HepG2 (cell line): Measurements from ENCODE around the gene OR6C65. TPM values are rescaled to one million over a fixed set of nuclear protein-coding genes. Genes with fewer than 3 reads are reported as not detected.
"Not testable (repeated sequence)": the region's sequence is repeated elsewhere in the genome, so short reads cannot be mapped to it uniquely, and the experiment has no call there.

Source experiments
- ATAC-seq: fragments of 200-7000 bp; cut with Tn5 transposase; 3 replicates; pipeline ENCODE4 v1.9.1; 2020; ENCODE audit warnings: mild to moderate bottlenecking, moderate library complexity
- BruUV-seq: library from RNA; stranded (reverse); fragments of 400-500 nt; replicated peaks from 2 replicates; lab custom pipeline; 2021; lab: Mats Ljungman, UMichigan
- CTCF ChIA-PET: fragments of 300-600 bp; formaldehyde crosslinking; extraction: SDS; loops from one replicate; lab custom pipeline; 2021; ENCODE audit warnings: low total read pairs, inconsistent platforms, low intra/inter-chr PET ratio; lab: Yijun Ruan, JAX
- POLR2A ChIA-PET: fragments of 350-600 bp; sonication (Branson Sonifier 250); formaldehyde crosslinking; loops from one replicate; lab custom pipeline; 2020; ENCODE audit warnings: antibody characterized with exemption, inconsistent platforms; lab: Yijun Ruan, JAX
- DNase-seq: peaks from one replicate; pipeline ENCODE4 v3.0.0-alpha.2; 2015; ENCODE audit warnings: low spot score
- FAIRE-seq: peaks from 3 replicates; lab custom pipeline; 2011; peaks lifted over from hg19 to GRCh38; lab: Jason Lieb, UNC
- H2AFZ ChIP-seq: one replicate; pipeline ENCODE4 v1.6.1; 2011; ENCODE audit warnings: low read length, inconsistent platforms
- H3K27ac ChIP-seq: fragments of 300-600 bp; 3 replicates; pipeline ENCODE4 v1.8.0; 2011; ENCODE audit warnings: mixed run types, mild to moderate bottlenecking, mixed read lengths, low read length, inconsistent platforms; ENCODE audit not compliant: insufficient read depth; ENCODE audit errors: extremely low read length
- H3K27me3 ChIP-seq, 2 experiments: fragments of 200-600 bp in 1 of 2; 2 replicates in 1 of 2; 3 replicates in 1 of 2; pipeline versions ENCODE4 v1.6.0 to v1.8.0; 2011; ENCODE audit warnings: low read length in 2 of 2, mild to moderate bottlenecking in 2 of 2, moderate library complexity in 2 of 2, inconsistent platforms in 1 of 2; ENCODE audit not compliant: insufficient read depth in 2 of 2, control insufficient read depth in 1 of 2
- H3K36me3 ChIP-seq, 2 experiments: fragments of 200-600 bp in 1 of 2; replicated peaks in 1 of 2; 2 replicates in 1 of 2; 3 replicates in 1 of 2; pipeline versions ENCODE4 v1.5.1 to v1.8.0; 2011; ENCODE audit warnings: low read length in 2 of 2, inconsistent platforms in 1 of 2; ENCODE audit not compliant: insufficient read depth in 2 of 2, control insufficient read depth in 1 of 2
- H3K4me1 ChIP-seq: 2 replicates; pipeline ENCODE4 v1.5.1; 2012; ENCODE audit warnings: low read length, inconsistent platforms; ENCODE audit not compliant: insufficient read depth
- H3K4me2 ChIP-seq: 2 replicates; pipeline ENCODE4 v1.6.0; 2011; ENCODE audit warnings: low read depth, low read length, inconsistent platforms
- H3K4me3 ChIP-seq, 3 experiments: fragments of 200-600 bp in 1 of 3; sonication (generic), shearing (Covaris generic) in 1 of 3; replicated peaks in 1 of 3; 2 replicates each; pipeline ENCODE4 v1.5.1; 2011 to 2016; ENCODE audit warnings: low read length in 3 of 3, inconsistent platforms in 2 of 3, low read depth in 2 of 3, mild to moderate bottlenecking in 2 of 3, control low read depth in 1 of 3, mixed read lengths in 1 of 3; ENCODE audit not compliant: insufficient read depth in 1 of 3
- H3K79me2 ChIP-seq: one replicate; pipeline ENCODE4 v1.6.1; 2011; ENCODE audit warnings: low read length, inconsistent platforms; ENCODE audit not compliant: insufficient read depth
- H3K9ac ChIP-seq: 2 replicates; pipeline ENCODE4 v1.6.0; 2011; ENCODE audit warnings: mild to moderate bottlenecking, low read depth, low read length, inconsistent platforms; ENCODE audit not compliant: insufficient read depth
- H3K9me3 ChIP-seq: 2 replicates; pipeline ENCODE4 v1.5.1; 2012; ENCODE audit warnings: mild to moderate bottlenecking, low read length
- H4K20me1 ChIP-seq: 2 replicates; pipeline ENCODE4 v1.6.0; 2011; ENCODE audit warnings: inconsistent platforms, mild to moderate bottlenecking, low read length, moderate library complexity; ENCODE audit not compliant: insufficient read depth
- MAFF ChIP-seq: IDR thresholded peaks from 2 replicates; pipeline ENCODE4 v1.6.1; 2011; ENCODE audit warnings: low read depth, low read length, improper control_type of control experiment
- MAFK ChIP-seq, 2 experiments: IDR thresholded peaks in 1 of 2; conservative IDR thresholded peaks in 1 of 2; 2 replicates each; pipeline ENCODE4 v1.6.1; 2011; ENCODE audit warnings: improper control_type of control experiment in 2 of 2, low read length in 2 of 2
- WGBS: methylation state at CpG from one replicate; pipeline ENCODE4 v1.1.6; 2017; ENCODE audit warnings: low lambda C conversion rate; 5-methylcytosine and 5-hydroxymethylcytosine counted together
- in situ Hi-C: cut with HindIII; loops from 2 replicates; pipeline ENCODE4 v1.10.0; 2017; ENCODE audit warnings: low pct_unique_long_range_greater_than_20kb; ENCODE audit not compliant: extremely low pct_ligation_motif_present
- intact Hi-C: fragments of 100-400 bp; cut with micrococcal nuclease; formaldehyde crosslinking; loops from one replicate; pipeline ENCODE4 v1.10.0; 2022; ENCODE audit not compliant: unreplicated experiment
- polyA plus RNA-seq, 8 experiments: library from polyadenylated mRNA; depleted of rRNA in 3 of 8; stranded (reverse) in 7 of 8; unstranded in 1 of 8; fragments of >200 nt; fragmentation: Illumina TruSeq in 4 of 8; extraction: Trizol in 4 of 8; gene quantifications; 2 replicates each; pipeline versions ENCODE4 v1.2.1 to v1.2.3, GENCODE V29; 2011 to 2016; ENCODE audit warnings: low read depth in 4 of 8, missing spikeins in 1 of 8, mixed read lengths in 1 of 8; ENCODE audit not compliant: insufficient read depth in 1 of 8
- total RNA-seq, 5 experiments: library from RNA; depleted of rRNA; stranded (reverse); fragments of >200 nt; fragmentation: Illumina TruSeq; extraction: Trizol; gene quantifications; 2 replicates each; pipeline ENCODE4 v1.2.3, GENCODE V29; 2016; ENCODE audit warnings: low read depth in 1 of 5

Gene OR6C65
- total and polyA plus RNA-seq, 2 of the 13 experiments (the other 11 are each of a cell fraction or from before 2014, with no cell fraction given) = not detected

DNA sequence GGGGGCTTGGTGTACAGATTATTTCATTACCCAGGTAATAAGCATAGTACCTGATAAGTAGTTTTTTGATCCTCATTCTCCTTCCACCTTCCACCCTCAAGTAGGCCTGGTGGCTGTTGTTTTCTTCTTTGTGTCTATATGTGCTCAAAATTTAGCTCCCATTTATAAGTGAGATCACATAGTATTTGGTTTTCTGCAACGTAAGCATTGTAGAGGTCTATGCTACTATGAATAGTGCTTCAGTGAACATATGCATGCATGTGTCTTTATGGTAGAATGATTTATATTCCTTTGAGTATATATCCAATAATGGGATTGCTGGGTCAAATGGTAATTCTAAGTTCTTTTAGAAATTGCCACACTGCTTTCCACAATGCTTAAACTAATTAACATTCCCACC lies 8.8 kb downstream of the OR6C65 start:
- WGBS = 0% methylated on average over 1 of the region's 1 CpG
- FAIRE-seq, H3K4me3 ChIP-seq, H3K79me2 ChIP-seq, H3K27me3 ChIP-seq, ATAC-seq, H3K9me3 ChIP-seq, BruUV-seq, H3K4me2 ChIP-seq, in situ Hi-C loops: not testable (repeated sequence)
- TF ChIP-seq MAFK (conservative IDR thresholded peaks at IDR 0.05 in 1 of 2, IDR thresholded peaks at IDR 0.05 in 1 of 2; ENCODE audit: low read length in 2 of 2) (peak; percentile 58 to 83), MAFF (peak; percentile 73)
- TF ChIP-seq, all 625 proteins: peak for 2; not testable (repeated sequence) for 623
- H3K9ac ChIP-seq, DNase-seq, intact Hi-C loops, POLR2A ChIA-PET, H3K36me3 ChIP-seq, H2AFZ ChIP-seq, H3K4me1 ChIP-seq, CTCF ChIA-PET, H3K27ac ChIP-seq, H4K20me1 ChIP-seq: not testable (repeated sequence)

DNA sequence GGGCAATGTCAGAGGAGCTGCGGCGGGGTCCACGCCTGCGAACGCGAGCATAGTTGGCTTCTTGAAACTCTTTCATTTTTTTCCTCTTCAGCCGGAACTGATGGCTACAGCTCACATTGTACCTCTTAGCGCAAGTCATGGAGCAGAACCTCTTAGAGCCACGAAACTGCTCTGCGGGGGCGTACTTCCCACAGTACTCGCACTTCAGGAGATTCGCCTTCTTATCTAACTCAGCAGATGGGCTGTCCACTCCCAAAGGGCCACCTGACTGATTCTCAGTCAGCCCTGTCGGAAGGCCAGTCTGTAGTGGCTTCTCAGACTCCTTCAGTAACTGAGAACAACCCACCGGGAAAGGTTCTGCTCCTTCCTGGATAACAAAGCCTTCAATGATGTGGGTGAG lies 11.8 kb downstream of the OR6C65 start:
- H3K27me3 ChIP-seq, in situ Hi-C loops, BruUV-seq, H3K4me3 ChIP-seq, H3K36me3 ChIP-seq, H4K20me1 ChIP-seq, POLR2A ChIA-PET, H3K79me2 ChIP-seq, DNase-seq, H2AFZ ChIP-seq, ATAC-seq, H3K4me2 ChIP-seq, H3K9me3 ChIP-seq, CTCF ChIA-PET, H3K27ac ChIP-seq, intact Hi-C loops, H3K9ac ChIP-seq, H3K4me1 ChIP-seq: not testable (repeated sequence)
- WGBS = 80% methylated on average over 15 of the region's 15 CpGs
- peak; percentile 43 for FAIRE-seq
